MM.1S (cell line): ENCODE data around the gene VTA1.
"Not testable (repeated sequence)": the region's sequence is repeated elsewhere in the genome, so short reads cannot be mapped to it uniquely, and the experiment has no call there.

Experiments used
- CTCF ChIP-seq: fragments of 300-600 bp; sonication (generic); IDR thresholded peaks from 2 replicates; pipeline ENCODE4 v1.5.1; 2016; ENCODE audit warnings: antibody characterized with exemption, low read length, mixed read lengths
- EZH2 ChIP-seq: fragments of 300-600 bp; sonication (generic); optimal IDR thresholded peaks from 2 replicates; pipeline ENCODE3; 2017; ENCODE audit warnings: low read depth, mild to moderate bottlenecking, antibody characterized with exemption, low read length, mixed read lengths

DNA sequence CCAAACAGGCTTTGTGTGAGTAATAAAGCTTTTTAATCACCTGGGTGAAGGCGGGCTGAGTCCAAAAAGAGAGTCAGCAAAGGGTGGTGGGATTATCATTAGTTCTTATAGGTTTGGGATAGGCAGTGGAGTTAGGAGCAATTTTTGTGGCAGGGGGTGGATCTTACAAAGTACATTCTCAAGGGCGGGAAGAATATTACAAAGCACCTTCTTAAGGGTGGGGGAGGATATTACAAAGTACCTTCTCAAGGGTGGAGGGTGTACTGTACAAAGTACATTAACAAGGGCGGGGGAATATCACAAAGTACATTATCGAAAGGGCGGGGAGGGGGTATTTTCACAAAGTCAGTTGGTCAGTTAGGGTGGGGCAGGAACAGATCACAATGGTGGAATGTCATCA, 42.2 kb upstream of the VTA1 start:
- not testable (repeated sequence) for TF ChIP-seq CTCF, EZH2
